ENCODE results near the gene GDF2.

GDF2 gene

DNA sequence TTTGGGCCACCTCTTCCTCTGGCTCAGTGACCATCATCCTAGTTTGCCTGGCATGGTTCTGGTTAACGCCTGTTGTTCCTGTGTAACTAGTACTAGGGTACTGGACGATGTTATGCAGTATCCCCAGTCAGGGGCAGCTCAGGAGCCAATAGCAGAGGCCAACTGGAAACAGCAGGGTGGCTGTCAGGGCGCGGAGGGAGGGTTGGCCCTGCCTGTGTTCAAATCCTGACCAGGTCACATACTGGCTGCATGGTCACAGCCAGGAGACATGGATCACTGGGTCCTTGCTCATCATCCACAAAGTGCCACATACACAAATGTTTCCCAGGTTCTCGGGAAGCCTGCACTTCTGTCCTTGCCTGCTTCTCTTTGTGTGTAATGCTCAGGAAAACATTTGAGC lies 13.7 kb downstream of the GDF2 start:
- no peak for FAIRE-seq

DNA sequence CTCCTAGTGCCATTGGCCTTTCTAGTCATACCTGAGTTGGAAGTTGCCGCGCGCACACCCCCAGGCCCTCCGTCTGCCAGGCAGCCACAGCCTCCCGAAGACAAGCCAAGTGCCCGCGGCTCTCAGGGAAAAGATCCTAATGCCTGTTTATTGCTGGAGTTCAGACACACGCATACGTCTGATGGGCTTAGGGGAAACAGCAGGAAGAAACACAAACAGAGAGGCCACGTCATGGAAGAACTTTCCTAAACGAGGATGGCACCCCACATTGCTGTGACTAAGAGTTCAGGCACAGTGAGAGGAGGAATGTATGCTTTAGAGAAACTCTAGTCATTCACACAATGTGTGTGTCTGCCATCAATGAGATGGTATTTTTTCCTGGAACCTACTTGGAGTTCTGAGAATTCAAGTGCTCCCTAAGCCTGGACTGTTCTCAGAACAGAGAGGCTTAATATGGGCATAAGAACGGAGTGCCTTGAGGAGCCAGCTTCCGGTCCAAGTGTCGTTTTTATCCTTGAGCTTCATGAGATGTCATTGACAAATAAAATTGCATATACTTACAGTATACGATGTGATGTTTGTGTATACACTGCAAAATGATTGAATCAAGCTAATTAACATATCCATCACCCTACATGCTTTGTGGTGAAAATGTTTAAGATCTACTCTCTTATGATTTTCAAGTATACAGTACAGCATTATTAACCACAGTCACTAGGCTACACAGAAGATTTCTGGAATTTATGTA lies 14.3 kb downstream of the GDF2 start:
- FAIRE-seq, result no peak

DNA sequence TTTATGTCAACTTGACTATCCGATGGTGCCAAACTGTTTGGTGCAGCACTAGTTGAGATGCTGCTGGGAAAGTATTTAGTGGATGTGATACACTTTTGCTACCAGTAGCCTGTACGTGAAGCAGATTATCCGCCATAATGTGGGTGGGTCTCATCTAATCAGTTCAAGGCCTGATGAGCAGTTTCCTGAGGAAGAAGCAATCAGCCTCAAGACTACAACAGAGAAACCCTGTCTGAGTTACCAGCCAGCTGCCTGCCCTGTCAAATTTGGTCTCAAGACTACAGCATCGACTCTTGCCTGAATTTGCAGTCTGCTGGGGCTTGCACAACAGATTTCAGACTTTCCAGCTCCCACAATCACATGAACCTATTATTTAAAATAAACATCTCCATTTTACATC lies 15.1 kb downstream of the GDF2 start:
- FAIRE-seq, result no peak

DNA sequence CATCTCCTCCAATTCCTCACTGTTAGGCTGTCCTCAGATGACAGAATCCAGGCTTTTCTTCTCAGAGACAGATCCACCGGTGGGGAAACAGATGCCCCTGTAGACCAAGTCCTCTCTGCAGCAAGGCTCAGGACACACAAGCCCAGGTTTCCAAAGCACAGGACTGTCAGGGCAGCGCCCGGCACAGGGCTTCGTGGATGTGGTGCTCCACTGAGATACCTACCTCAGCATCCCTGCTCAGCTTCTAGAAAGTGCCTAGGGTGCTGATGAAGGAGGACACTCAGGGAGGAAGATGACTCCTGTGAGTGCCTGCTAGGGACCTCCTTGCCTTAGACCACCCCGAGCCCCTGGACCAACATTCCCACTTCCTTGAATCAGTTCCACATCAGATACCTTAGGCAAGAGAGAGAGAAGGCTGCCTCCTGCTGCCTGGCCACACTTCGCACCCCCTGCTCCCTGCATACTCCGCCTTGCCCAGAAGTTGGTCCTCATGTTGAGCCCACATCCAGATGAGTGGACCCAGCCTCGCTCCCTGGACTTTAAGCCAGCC lies 17.0 kb downstream of the GDF2 start:
- FAIRE-seq, result no peak

DNA sequence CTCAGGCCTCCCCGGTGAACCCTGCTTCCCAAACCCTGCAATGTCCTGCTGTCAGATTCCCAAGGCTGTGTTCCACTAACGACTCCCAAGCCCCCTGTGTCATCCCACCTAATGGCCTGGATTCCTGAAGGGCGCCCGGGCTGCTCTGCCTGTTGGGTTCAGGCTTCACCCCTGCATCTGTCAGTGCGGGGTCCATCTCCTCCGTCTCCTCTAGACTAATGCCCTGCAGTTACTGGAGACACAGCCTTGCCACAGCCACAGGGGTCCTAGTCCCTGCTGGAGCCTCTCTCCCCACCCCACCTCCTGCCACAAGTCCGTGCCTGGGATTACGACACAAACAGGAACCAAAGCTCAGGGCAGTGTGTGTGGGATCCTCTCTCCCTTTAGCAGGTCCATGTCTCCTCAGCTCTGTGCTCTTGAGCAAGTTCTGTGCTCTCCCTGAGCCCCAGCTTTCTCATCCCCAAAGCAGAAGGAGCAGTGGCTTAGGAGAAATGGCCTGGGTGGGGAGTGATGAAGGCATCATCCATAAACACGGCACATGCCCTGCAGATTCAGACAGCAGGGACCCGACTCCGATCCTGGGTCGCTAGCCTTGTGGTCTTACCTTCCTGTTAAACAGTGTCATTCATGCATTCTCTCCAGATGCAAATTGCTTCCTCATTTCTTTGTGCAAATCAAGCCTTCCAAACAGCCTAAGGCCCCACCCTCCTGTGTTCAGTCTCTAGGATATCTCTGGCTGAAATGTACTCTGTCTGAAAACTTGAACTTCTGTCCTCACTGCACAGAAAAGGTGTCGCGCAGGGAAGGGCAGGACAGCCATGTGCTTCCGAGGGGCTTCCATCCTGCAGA lies 17.7 kb downstream of the GDF2 start:
- FAIRE-seq, result no peak

DNA sequence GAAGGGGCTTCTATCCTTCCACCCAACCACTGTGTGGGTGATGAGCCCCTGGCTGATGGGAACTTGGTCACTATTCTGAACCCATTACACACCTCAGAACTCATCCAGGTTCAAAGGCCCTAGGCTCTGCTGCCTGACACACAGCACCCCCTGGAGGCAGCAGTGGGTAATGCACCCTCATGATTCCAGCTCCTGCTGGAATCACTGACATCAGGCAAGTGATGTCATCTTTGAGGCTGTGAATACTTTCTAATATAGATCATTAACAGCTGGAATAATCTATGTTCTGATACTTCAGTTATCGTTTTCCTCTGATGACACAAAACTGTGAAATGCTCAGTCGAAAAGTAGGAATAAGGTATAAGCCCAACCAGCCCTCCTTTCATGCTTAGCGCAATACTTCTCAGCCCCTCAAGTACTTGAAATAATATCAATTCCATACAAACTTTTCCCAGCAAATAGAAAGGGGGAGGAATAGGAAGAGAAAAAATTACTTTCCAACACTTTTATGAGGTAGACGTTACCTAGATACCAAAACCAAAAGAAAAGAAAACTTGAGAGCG lies 18.4 kb downstream of the GDF2 start:
- FAIRE-seq, result no peak

DNA sequence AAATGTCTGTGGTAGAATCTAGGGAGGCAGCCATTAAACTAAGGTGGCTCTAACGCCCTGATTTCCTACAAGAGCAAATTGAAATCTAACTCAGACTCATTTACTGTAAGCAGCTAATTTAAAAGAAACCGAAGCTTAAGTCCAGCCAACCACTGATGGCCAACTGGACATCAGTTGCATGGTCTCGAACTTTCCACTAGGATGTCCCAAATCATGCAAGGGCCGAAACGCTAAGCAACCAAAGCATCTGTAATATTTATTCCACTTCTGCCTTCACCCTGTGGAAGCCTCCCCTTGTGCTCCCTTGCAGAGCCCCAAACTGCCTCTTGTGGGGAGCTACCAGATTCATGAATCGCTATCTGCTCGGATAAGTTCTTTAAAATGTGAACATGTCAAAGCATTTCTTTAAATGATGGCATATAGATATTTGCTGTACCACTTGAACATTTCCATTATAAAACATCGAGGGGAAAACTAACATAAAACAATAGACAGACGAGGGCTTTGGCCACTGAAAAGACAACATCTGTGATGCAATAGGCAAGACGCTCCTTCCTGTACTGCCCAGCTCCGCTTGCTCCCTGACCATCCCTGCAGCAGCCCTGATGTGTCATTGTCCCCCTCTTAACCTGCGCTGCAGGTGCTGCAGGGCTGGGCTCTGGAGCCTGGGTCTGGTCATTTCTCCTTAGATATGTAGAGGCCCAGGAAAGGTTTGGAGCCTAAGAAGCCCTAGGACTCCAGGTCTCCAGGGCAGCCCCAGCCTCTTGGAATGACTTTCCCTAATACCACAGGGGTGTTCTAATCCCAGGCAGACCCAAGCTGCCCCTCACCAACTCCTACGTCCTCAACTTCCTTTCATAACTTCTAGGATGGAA lies 23.0 kb downstream of the GDF2 start:
- FAIRE-seq, result no peak

DNA sequence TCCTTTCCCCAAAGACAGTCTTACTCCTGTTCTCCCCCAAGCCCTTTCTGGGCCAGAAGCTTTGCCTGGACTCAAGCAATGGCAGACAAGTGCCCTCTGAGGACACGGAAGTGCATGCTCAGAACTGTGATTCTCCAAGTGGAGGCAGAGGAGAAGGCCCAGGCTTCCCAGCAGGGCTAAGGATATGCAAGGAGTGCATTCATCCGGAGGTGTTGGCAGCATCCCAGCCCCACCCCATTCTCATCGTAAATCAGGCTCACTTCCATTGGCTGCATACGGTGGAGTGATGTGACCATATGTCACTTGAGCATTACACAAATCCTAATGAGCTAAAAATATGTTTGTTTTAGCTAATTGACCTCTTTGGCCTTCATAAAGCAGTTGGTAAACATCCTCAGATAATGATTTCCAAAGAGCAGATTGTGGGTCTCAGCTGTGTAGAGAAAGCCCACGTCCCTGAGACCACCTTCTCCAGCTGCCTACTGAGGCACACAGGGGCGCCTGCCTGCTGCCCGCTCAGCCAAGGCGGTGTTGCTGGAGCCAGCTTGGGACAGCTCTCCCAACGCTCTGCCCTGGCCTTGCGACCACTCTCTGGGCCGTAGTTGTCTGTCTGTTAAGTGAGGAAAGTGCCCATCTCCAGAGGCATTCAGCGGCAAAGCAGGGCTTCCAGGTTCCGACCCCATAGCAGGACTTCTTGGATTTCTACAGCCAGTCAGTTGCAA lies 24.5 kb downstream of the GDF2 start:
- FAIRE-seq, result no peak

DNA sequence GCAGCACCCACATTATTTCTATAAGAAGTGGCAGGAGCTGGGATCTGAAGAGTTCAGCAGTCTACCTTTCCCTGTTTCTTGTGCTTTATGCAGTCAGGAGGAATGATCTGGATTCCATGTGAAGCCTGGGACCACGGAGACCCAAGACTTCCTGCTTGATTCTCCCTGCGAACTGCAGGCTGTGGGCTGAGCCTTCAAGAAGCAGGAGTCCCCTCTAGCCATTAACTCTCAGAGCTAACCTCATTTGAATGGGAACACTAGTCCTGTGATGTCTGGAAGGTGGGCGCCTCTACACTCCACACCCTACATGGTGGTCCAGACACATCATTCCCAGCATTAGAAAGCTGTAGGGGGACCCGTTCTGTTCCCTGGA lies 25.0 kb downstream of the GDF2 start:
- no peak for FAIRE-seq

DNA sequence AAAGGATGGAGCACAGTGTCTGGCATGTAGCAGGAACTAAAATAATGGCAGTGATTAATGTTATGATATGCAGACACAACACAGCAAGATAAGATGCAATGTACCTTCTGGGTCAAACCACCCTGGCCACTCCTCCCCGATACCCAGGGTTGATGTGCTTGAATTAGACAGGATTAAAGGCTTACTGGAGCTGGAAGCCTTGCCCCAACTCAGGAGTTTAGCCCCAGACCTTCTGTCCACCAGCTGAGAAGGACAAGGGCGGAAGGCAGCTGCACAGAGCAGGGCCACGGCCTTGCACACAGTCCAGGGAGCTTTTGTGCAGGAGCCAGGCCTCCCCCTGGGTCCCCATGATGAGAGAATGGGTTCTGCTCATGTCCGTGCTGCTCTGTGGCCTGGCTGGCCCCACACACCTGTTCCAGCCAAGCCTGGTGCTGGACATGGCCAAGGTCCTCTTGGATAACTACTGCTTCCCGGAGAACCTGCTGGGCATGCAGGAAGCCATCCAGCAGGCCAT lies 25.9 kb downstream of the GDF2 start, which contains the start of gene RBP3:
TSS of gene RBP3 (plus strand) at position 226 of the 514 bp plus-strand sequence. CDS start at position 348, 122 bp downstream.
- no peak for FAIRE-seq

DNA sequence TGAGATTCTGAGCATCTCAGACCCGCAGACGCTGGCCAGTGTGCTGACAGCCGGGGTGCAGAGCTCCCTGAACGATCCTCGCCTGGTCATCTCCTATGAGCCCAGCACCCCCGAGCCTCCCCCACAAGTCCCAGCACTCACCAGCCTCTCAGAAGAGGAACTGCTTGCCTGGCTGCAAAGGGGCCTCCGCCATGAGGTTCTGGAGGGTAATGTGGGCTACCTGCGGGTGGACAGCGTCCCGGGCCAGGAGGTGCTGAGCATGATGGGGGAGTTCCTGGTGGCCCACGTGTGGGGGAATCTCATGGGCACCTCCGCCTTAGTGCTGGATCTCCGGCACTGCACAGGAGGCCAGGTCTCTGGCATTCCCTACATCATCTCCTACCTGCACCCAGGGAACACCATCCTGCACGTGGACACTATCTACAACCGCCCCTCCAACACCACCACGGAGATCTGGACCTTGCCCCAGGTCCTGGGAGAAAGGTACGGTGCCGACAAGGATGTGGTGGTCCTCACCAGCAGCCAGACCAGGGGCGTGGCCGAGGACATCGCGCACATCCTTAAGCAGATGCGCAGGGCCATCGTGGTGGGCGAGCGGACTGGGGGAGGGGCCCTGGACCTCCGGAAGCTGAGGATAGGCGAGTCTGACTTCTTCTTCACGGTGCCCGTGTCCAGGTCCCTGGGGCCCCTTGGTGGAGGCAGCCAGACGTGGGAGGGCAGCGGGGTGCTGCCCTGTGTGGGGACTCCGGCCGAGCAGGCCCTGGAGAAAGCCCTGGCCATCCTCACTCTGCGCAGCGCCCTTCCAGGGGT lies 26.6 kb downstream of the GDF2 start:
- FAIRE-seq, result no peak

DNA sequence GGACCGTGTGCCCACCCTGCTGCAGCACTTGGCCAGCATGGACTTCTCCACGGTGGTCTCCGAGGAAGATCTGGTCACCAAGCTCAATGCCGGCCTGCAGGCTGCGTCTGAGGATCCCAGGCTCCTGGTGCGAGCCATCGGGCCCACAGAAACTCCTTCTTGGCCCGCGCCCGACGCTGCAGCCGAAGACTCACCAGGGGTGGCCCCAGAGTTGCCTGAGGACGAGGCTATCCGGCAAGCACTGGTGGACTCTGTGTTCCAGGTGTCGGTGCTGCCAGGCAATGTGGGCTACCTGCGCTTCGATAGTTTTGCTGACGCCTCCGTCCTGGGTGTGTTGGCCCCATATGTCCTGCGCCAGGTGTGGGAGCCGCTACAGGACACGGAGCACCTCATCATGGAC lies 27.3 kb downstream of the GDF2 start:
- FAIRE-seq, result no peak

DNA sequence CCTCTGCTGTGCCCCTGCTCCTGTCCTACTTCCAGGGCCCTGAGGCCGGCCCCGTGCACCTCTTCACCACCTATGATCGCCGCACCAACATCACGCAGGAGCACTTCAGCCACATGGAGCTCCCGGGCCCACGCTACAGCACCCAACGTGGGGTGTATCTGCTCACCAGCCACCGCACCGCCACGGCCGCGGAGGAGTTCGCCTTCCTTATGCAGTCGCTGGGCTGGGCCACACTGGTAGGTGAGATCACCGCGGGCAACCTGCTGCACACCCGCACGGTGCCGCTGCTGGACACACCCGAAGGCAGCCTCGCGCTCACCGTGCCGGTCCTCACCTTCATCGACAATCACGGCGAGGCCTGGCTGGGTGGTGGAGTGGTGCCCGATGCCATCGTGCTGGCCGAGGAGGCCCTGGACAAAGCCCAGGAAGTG lies 27.7 kb downstream of the GDF2 start:
- no peak for FAIRE-seq

DNA sequence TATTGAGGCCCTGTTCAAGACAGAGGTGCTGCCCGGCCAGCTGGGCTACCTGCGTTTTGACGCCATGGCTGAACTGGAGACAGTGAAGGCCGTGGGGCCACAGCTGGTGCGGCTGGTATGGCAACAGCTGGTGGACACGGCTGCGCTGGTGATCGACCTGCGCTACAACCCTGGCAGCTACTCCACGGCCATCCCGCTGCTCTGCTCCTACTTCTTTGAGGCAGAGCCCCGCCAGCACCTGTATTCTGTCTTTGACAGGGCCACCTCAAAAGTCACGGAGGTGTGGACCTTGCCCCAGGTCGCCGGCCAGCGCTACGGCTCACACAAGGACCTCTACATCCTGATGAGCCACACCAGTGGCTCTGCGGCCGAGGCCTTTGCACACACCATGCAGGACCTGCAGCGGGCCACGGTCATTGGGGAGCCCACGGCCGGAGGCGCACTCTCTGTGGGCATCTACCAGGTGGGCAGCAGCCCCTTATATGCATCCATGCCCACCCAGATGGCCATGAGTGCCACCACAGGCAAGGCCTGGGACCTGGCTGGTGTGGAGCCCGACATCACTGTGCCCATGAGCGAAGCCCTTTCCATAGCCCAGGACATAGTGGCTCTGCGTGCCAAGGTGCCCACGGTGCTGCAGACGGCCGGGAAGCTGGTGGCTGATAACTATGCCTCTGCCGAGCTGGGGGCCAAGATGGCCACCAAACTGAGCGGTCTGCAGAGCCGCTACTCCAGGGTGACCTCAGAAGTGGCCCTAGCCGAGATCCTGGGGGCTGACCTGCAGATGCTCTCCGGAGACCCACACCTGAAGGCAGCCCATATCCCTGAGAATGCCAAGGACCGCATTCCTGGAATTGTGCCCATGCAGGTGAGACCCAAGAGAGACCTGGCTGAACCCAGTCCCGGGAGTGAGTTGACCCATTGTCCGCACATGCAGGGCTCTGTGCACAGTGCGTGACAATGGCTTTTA lies 28.7 kb downstream of the GDF2 start:
- FAIRE-seq, result no peak

DNA sequence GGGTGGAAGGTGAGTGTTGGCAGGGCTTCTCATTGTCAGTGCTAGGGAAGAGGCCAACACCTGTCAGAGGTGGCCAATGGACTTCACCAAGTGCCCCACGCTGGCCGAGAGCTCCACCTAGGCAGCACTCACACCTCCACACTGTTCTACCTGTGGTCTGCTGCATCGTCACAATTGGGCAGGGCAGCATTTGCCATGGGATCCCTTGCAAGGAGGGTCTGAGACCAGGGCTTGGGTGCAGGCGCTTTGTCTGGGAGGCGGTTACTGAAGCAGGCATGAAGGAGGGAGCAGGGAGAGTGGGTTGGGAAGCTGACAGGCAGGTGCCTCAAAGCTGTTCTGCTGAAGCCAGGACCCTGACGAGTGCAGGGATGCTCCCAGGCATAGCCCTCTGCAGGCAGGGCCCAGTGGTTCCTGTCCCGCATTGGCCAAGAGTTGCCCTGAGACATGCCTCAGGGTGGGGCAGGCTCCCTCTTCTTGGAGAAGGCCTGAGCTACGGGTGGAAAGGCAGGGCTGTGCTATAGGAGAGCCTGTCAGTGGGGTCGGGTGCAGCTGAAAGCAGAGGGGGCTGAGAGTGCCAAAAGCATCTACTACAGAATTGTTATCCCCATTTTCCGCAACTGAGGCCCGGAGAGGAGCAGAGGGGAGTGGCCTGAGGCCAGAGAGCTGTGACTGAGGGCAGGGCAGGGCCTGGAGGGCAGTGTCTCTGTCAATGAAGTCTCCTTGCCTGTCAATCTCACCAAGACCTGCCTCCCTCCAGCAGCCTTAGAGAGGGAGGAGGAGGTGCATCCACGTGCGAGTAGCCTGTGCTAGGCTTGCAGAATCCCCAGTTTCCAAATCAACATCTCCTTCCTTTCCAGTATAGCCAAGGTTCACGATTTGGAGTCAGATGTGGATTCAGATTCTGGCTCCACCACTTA lies 29.9 kb downstream of the GDF2 start:
- no peak for FAIRE-seq

DNA sequence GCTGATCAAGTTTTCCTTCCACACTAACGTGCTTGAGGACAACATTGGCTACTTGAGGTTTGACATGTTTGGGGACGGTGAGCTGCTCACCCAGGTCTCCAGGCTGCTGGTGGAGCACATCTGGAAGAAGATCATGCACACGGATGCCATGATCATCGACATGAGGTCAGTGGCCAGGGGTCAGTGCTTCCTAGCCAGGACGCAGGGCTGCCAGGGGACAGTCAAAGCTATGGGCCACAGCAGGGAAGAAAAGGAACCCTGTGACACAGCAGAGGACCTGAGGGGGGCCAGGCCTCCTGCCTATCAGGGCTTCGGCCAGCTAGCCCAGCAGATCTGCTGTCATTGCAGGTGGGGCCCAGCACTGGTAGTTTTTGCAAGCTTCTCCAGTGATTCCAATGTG lies 31.1 kb downstream of the GDF2 start:
- FAIRE-seq, result no peak

DNA sequence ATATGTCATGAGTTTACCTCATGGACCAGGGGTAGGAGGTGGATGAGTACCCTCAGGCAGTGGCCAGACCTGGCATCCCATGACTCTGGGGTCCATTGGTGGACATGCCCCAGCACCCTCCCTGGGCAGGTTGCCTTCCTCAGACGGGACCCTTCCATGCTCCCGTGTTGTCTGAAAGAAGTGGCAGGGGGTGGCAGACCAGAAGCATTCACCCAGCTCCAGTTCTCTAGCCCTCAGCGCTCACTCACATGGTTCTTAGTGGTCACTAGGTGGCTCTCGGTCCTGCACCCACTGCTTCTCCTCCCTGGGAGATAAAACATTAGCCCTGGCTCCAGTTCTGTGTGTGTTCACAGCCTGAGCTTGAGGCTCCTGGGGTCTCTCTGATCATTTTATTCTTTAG lies 31.9 kb downstream of the GDF2 start:
- FAIRE-seq, result no peak

DNA sequence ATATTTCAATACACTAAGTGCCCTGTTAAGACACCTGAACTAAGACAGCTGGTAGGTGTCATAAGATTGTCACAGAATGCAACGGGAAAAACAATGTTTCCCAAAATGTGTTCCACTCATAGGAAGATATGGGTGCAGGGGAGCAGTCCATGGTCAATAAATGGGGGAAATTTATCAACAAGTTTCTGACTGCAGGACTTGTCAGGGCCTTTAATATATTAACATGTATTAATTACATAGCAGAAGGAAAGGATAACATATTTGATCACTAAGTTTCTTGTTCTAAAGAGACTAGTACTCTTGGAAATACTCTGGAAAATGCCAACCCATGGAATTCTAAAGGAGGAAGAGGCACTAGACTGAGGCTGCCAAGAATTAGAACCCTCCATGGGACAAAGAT lies 32.6 kb downstream of the GDF2 start:
- no peak for FAIRE-seq
